Muscle layer of colon (tissue), 2 donors: ENCODE measurements around the gene AXIN2.

Experiments
- H3K27ac ChIP-seq: one replicate; pipeline ENCODE4 v1.7.0; 2013; ENCODE audit warnings: low read depth, mild to moderate bottlenecking, low read length, moderate library complexity
- H3K27me3 ChIP-seq, 2 donors: one replicate each; pipeline ENCODE4 v1.7.0; 2013; ENCODE audit warnings: low read length in 2 of 2, mild to moderate bottlenecking in 2 of 2; ENCODE audit not compliant: insufficient read depth in 2 of 2, control insufficient read depth in 1 of 2
- H3K36me3 ChIP-seq: one replicate; pipeline ENCODE4 v1.7.0; 2013; ENCODE audit warnings: mild to moderate bottlenecking, low read length; ENCODE audit not compliant: insufficient read depth
- H3K4me1 ChIP-seq: one replicate; pipeline ENCODE4 v1.7.0; 2013; ENCODE audit warnings: mild to moderate bottlenecking, low read length; ENCODE audit not compliant: insufficient read depth
- H3K4me3 ChIP-seq, 2 donors: one replicate each; pipeline ENCODE4 v1.7.0; 2013; ENCODE audit warnings: low read length in 2 of 2, low read depth in 1 of 2, mild to moderate bottlenecking in 1 of 2, moderate library complexity in 1 of 2
- H3K9ac ChIP-seq: one replicate; pipeline ENCODE4 v1.7.0; 2013; ENCODE audit warnings: low read length
- H3K9me3 ChIP-seq: one replicate; pipeline ENCODE4 v1.7.0; 2013; ENCODE audit warnings: mild to moderate bottlenecking, low read length
- donor health status: abdominal sarcoma.
- donor health status: Adenocarcinoma of cecum.

The AXIN2 gene

DNA sequence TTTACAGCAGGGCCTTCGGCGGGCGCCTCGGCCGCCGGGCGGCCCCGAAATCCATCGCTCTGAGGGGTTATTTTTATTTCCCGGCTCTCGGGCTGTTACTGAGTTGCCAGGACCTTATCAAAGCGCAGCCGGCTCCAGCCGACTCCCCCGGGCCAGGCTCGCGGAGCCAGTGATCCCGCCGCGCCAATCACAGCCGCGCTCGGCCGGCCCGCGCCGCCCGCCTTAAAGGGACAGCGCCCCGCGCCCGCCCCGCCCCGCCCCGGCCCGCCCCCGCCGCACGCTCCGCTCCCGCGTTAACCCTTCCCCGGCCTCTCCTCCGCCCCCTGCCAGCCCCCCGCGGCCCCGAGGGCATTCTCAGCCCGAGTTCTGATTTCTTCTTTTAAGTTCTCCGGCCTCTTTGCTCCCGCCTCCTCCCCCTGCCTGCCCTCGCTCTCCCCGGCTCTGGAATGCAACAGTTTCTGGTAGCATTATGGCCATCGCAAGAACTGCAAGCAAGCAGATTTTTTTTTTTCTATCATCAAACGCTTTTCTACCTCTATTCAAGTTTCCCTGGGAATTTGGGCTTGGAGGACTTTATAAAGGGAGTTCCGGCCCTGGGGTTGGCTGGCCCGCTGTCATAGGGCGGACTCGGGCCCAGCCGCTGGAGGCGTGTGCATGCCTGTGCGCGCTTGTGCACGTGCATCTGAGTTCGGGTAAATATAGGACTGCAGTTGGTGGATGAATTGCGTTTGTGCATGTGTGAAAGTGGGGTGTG lies at the start of gene AXIN2:
Gene AXIN2 (minus strand): TSS at position 197 of the 754 bp plus-strand sequence. CDS start 3,028 bp downstream, outside the sequence.
- H3K27me3 ChIP-seq, result peaks cover 0 to 4% of the 10 kb centered on the region in 2 donors
- peak within 1 kb of the TSS; percentile 80 to 92 for H3K4me3 ChIP-seq
- peaks cover 25% of the 10 kb centered on the region for H3K4me1 ChIP-seq
- H3K9ac ChIP-seq, result no peak within 1 kb of the TSS
- H3K27ac ChIP-seq, result peak within 1 kb of the TSS; percentile 89
- H3K36me3 ChIP-seq, result no peaks in the 10 kb centered on the region
- no peaks in the 10 kb centered on the region for H3K9me3 ChIP-seq

DNA sequence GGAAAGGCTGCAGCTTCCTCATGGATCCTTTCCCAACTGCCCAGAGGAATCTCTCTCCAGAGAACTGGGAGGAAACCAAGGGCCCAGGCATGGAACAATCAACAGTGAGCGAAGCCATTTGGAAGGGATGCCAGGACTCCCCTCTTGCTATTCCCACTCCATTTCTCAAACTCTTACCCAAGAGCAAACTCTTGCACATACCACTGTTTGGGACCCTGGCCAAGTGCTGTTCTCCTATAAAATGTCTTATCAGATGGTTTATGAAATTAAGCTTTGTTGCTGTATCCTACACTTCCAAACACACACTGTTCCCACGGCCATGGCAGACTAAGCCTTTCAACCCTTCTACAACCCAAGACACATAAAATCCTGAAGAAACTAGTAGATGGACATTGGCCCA lies 48.3 kb upstream of the AXIN2 start:
- Histone ChIP-seq H3K27ac (no peak overlapping the region), H3K27me3 (no peaks in the 10 kb centered on the region), H3K9me3 (no peaks in the 10 kb centered on the region), H3K36me3 (no peaks in the 10 kb centered on the region), H3K4me1 (no peaks in the 10 kb centered on the region), H3K9ac (no peak overlapping the region), H3K4me3 (no peak overlapping the region)

DNA sequence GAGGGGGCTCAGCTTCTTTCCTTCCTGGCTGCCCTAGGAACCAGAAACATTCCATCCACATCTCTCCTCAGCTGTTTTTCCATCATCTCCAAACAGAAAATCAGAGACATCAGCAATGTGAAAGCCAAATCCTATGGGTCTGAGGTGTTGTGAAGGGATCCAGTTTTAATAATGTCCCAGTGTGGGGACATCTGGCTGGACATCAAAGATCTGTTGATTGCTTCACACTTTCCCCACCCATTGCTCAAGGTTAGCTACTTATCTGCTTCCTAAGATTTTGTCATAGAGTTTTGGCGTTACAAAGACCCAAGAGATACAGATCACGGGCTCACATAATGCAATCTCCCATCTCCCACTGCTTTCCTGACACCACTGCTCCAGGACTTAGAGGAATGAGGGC lies 47.8 kb upstream of the AXIN2 start:
- Histone ChIP-seq H3K27me3 (no peaks in the 10 kb centered on the region), H3K9ac (no peak overlapping the region), H3K4me3 (no peak overlapping the region), H3K4me1 (no peaks in the 10 kb centered on the region), H3K9me3 (no peaks in the 10 kb centered on the region), H3K27ac (no peak overlapping the region), H3K36me3 (no peaks in the 10 kb centered on the region)

GRCh38 chr17:65604070-65604469 lies 42.6 kb upstream of the AXIN2 start:
- Histone ChIP-seq H3K4me3 (no peak overlapping the region), H3K9me3 (no peaks in the 10 kb centered on the region), H3K27me3 (no peaks in the 10 kb centered on the region), H3K4me1 (no peaks in the 10 kb centered on the region), H3K9ac (no peak overlapping the region), H3K27ac (no peak overlapping the region), H3K36me3 (no peaks in the 10 kb centered on the region)

- Histone ChIP-seq H3K36me3 (no peaks in the 10 kb centered on the region), H3K4me3 (no peak overlapping the region), H3K9me3 (no peaks in the 10 kb centered on the region), H3K9ac (no peak overlapping the region), H3K4me1 (no peaks in the 10 kb centered on the region), H3K27ac (no peak overlapping the region), H3K27me3 (no peaks in the 10 kb centered on the region)
Measured at GRCh38 chr17:65601881-65602280, 40.4 kb upstream of the AXIN2 start.

DNA sequence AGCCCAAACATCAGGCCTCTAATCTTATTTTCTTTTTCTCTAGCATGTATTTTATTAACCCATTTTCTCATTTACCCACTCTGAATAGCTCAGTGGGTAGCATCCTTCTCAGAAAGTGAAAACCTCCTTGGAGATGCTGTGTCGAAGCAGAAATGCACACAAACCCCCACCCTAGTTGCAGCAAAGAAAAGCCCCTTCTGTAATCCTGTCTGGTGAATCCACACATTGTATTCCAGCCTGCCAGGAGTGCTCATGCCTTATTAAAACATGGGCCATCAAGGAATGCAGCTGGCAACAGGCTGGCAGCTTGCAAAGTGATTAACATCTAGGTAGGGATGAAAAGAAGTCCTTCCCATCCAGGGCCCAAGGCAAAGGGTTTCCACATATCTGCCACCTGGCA lies 39.7 kb upstream of the AXIN2 start:
- Histone ChIP-seq H3K27ac (no peak overlapping the region), H3K4me1 (no peaks in the 10 kb centered on the region), H3K9me3 (no peaks in the 10 kb centered on the region), H3K9ac (no peak overlapping the region), H3K36me3 (no peaks in the 10 kb centered on the region), H3K27me3 (no peaks in the 10 kb centered on the region), H3K4me3 (no peak overlapping the region)

GRCh38 chr17:65600518-65600917 lies 39.1 kb upstream of the AXIN2 start:
- Histone ChIP-seq H3K4me1 (no peaks in the 10 kb centered on the region), H3K9me3 (no peaks in the 10 kb centered on the region), H3K36me3 (no peaks in the 10 kb centered on the region), H3K4me3 (no peak overlapping the region), H3K9ac (no peak overlapping the region), H3K27me3 (no peaks in the 10 kb centered on the region), H3K27ac (no peak overlapping the region)

DNA sequence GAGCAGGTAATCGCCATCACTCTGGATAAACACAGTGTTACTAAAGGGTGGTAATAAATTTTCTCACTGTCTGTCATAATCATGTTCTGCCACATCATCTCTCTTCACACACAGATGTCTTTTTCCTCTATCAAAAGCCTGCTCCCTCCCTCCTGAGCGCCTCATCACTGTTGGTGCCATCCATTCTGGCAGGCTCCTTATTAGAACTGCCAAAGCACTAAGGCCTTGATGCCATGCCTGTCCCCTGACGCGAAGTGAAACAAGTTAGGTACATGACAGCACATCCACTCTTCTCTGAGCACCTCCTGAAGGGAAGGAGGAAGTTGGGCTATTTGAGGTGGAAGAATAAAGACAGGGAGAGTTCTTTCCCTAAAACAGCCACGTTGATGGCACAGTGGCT lies 38.2 kb upstream of the AXIN2 start:
- Histone ChIP-seq H3K9ac (no peak overlapping the region), H3K36me3 (no peaks in the 10 kb centered on the region), H3K27me3 (no peaks in the 10 kb centered on the region), H3K4me1 (no peaks in the 10 kb centered on the region), H3K9me3 (no peaks in the 10 kb centered on the region), H3K27ac (no peak overlapping the region), H3K4me3 (no peak overlapping the region)

DNA sequence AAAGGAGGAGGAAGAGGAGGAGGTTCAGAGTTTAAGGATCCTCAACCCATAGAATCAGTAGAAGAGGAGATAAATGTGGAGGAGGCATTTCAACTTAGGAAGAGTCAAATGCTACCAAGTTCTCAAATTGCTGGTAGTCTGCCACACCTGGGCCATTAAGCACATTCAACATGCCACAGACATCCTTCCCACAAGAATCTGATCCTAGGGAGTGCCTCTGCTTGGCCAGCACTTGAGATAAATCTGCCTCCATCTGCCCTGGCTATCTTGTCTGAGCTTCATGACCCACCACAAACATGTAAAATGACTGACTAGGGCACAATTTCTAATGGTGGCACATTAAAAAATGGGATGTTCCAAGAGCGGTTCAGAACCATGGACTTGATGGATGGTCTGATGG lies 37.3 kb upstream of the AXIN2 start:
- Histone ChIP-seq H3K27ac (no peak overlapping the region), H3K36me3 (no peaks in the 10 kb centered on the region), H3K4me3 (no peak overlapping the region), H3K9ac (no peak overlapping the region), H3K4me1 (no peaks in the 10 kb centered on the region), H3K9me3 (no peaks in the 10 kb centered on the region), H3K27me3 (no peaks in the 10 kb centered on the region)

- Histone ChIP-seq H3K9me3 (no peaks in the 10 kb centered on the region), H3K4me1 (no peaks in the 10 kb centered on the region), H3K27me3 (no peaks in the 10 kb centered on the region), H3K36me3 (no peaks in the 10 kb centered on the region), H3K4me3 (no peak overlapping the region), H3K27ac (no peak overlapping the region), H3K9ac (no peak overlapping the region)
Measured at GRCh38 chr17:65595071-65595656, 33.7 kb upstream of the AXIN2 start.

DNA sequence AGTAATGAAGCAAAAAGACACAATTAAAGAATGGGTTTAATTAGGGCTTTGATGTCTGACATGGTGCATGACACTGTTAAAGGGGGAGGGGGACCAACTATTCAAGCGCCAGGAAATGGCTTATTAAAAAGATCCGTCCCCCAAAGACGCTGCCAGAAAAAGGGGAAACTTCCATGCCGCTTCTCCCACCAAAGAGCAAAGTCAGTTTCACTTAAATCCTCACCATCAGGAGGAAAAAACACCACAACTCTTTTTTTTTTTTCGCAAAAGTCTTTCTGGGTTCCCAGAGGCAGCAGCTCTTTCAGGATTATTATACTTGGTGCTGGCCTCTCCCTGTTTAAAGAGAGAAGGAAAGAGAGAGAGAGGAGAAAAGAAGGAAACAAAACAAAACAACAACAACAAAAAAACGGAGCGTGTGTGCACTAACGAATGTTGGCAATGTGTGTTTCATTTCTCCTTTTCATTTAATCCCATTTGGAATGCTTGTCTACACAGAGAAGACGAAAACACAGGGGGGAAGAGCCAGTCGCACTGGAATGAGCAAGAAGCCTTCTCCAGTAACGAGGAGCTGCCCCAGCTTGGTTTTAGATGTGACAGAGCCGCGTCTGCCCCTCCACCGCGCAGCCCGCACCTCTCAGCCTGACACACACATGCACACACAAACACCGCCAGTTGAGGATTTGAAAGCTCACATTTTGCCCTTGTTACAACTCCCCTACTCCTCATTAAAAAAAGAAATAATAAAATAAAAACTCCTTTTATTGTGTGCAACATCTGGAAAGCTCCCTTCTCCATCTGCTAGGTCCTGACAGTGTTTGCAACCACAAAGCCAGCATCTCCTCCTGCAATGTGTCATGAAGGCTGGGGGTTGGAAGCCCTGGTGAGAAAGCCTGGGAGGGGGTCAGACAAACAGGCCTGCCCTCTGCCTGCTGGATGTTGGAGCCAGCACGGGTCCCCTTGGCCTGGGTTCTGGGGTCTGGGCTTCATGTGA lies 32.7 kb upstream of the AXIN2 start:
- Histone ChIP-seq H3K4me1 (no peaks in the 10 kb centered on the region), H3K27me3 (no peaks in the 10 kb centered on the region), H3K36me3 (no peaks in the 10 kb centered on the region), H3K27ac (no peak overlapping the region), H3K9me3 (no peaks in the 10 kb centered on the region), H3K4me3 (no peak overlapping the region), H3K9ac (no peak overlapping the region)
